Stimulated activated CD4-positive, alpha-beta T cell treated with anti-CD3 and anti-CD28 coated beads, TNF-alpha, amount 100 ng/mL, for 48 hours (primary cell): ENCODE data around the gene RNF187.

ENCODE experiments used
- DNase-seq, 3 donors: peaks; one replicate each; pipeline ENCODE4 v3.0.0-alpha.2; 2020; ENCODE audit warnings: low read depth in 3 of 3

RNF187 gene

DNA sequence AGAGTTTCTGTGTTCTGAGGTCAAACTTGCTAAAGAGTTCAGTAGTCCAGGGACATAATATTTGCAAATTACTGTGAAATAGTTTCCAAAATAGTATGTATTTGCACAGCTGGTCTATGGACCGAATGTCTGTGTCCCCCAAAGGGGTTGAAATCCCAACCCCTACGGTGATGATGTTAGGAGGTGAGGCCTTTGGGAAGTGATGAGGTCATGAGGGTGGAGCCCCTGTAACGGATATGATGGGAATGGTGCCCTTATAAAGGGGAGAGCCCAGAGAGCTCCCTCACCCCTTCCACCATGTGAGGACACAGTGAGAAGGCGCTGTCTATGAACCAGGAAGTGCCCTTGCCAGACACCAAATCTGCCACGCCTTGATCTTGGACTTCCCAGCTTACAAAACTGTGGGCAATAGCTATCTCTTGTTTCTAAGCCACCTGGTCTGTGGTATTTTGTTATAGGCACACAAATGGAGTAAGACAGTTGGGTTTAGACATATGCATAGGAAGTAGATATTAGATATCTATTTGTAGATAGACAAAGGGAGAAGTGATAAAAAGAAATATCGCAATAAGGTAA, 21.7 kb downstream of the RNF187 start:
- no peak for DNase-seq

- no peak for DNase-seq
These were observed 23.1 kb downstream of the RNF187 start for GRCh38 chr1:228510101-228510802.

DNA sequence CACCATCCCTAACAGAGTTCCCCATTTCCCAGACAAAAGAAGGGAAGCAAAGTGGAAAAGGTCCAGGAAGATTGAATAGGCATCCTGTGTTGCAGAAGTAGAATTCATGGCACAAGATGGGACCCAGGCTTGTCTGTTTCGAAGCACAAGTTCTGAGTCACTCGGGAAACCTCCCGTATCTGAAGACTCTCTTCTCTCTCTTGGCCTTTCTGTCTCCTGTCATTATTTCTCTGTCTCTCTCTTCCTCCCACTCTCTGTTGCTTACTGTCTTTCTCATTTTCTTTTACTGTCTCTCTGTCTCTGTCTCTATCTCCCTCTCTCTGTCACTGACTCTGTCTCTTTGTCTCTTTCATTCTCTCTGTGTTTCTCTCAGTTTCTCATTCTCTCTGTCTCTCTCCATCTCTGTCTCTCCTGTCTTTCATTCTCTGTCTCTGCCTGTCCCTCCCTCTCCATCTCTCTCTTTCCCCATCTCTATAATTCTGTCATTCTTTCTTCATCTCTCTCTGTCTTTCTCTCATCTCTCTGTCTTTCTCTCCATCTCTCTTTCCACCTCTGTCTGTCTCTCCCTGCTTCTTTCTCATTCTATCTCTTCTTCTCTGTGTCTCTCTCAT, 23.7 kb downstream of the RNF187 start:
- DNase-seq, result no peak

- DNase-seq, result no peak
These were observed 24.6 kb downstream of the RNF187 start for GRCh38 chr1:228511546-228512445.

DNA sequence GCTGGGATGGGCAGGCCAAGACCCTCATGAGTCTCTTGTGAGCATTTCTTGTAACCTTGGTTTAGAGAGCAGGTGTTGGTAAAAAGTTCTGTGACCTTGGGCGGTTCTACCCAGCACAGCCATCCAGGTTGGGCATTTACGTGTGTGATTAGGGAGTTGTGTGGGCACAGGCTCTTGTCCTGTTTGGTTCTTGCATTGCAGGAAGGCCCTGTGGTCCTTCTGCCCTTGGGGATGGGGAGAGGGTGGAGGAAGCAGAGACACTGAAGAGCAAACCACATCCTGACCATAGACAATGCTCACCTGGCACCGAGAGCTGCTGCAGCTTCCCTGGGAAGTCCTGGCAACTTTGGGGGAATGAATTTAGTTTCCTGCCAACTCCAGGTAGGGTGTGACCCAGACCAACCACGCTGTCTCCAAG, 25.6 kb downstream of the RNF187 start:
- no peak for DNase-seq

- no peak for DNase-seq
These were observed 26.2 kb downstream of the RNF187 start for GRCh38 chr1:228513236-228513900.

DNA sequence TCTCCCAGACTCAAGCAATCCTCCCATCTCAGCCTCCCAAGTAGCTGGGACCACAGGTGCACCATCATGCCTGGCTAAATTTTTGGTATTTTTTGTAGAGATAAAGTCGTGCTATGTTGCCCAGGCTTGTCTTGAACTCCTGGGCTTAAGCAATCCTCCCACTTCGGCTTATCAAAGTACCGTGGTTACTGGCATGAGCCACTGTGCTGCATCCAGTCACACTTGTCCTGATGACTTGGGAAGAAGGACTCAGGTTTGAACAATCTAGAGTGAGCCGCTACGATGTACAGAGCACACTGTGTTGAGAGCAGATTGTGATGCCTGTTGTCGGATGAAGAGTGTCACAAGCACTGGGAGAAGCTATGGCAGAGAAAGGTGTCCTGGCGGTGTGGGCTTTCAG, 27.2 kb downstream of the RNF187 start:
- DNase-seq, result no peak

DNA sequence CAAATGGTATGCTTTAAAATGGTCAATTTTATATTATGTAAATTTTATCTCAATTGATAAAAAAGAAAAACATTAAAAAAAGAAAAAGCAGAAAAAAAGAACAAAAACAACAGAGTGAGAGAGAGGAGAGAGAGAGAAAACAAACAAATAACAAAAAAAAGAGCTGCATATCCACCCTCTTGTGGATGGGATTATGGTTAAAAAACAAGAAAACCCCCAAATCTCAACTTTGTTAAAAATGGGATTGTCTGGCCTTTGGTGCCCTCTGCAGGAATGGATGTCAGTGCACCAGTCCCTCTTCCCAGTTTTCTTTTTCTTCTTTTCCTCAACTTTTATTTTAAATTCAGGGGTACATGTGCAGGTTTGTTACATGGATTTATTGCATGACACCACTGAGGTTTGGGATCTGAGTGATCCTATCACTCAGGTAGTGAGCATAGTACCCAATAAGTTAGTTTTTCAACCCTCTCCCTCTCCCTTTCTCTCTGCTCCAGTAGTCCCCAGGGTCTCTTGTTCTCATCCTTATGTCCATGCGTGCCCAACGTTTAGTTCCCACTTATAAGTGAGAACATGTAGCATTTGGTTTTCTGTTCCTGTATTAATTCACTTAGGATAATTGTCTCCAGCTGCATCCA, 28.1 kb downstream of the RNF187 start:
- no peak for DNase-seq

DNA sequence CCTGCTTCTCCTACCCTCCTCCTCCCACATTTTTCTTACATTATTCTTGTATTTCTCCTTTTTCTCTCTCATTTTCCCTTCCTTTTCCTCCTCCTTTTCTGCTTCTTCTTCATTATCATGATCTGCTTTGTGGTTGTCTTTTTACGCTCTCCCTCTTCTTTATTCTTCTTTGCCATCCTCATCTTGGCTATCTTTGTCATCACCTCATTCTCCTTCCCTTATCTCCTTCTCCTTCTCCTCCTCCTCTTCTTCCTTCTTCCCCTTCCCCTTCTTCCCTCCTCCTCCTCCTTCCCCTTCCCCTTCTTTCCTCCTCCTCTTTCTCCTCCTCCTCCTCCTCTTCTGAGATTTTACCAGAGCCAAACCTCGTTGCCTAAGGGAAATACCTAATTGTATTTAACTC, 30.5 kb downstream of the RNF187 start:
- no peak for DNase-seq

DNA sequence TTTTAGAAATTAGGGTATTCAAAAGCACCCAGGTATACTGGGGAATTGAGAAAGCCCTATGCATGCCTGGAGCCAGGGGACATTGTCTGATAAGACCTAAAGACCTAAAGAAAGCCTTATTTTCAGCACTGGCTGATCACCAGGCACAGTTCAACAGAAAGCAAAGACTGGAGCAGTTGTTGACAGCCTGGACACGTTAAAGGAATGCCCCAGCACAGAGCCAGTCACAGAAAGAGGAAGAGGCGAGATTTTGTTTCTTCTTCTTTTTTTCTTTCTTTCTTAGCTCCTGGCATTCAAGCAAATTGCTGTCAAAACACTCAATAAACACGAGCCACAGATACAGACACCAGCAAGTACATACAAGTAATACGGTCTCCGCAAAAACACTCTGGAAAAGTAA, 40.4 kb downstream of the RNF187 start:
- DNase-seq, result no peak

DNA sequence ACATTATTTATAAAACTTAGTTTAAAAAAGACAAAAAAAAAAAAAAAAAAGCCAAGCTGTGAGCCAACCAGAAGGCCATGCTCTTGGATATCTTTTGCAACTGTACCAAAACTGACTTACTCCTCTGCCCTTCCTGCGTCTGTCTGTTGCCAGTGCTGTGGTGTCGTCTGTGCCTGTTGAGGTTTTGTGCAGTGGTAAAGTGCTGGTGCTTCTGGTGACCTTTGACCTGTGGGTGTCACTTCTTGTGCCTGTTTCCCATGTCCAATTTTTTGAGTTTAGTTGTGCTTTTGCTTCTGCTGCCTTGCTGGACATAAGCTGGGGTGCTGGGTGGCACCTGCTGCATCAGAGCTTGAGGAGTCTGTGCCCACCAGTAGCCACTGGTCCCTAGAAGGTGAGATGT, 41.4 kb downstream of the RNF187 start:
- DNase-seq, result no peak

- DNase-seq, result no peak
These were observed 43.0 kb downstream of the RNF187 start for GRCh38 chr1:228530086-228530758.

GRCh38 chr1:228530951-228531731, 44.0 kb downstream of the RNF187 start:
- no peak for DNase-seq

DNA sequence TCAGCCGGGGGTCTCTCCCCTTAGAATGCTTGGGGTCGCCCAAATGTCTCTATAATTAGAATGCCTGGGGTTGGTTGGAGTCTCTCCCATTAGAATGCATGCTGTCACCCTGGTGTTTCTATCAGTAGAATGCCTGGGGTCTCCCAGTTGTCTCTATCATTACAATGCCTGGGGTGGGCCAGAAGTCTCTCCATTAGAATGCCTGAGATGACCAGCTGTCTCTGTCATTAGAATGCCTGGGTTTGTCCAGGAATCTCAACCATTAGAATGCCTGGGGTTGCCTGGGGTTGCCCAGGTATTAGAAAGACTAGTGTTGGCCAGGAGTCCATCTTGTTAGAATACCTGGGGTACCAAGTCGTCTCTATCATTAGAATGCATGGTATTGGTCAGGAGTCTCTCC, 51.6 kb downstream of the RNF187 start:
- DNase-seq, result no peak

DNA sequence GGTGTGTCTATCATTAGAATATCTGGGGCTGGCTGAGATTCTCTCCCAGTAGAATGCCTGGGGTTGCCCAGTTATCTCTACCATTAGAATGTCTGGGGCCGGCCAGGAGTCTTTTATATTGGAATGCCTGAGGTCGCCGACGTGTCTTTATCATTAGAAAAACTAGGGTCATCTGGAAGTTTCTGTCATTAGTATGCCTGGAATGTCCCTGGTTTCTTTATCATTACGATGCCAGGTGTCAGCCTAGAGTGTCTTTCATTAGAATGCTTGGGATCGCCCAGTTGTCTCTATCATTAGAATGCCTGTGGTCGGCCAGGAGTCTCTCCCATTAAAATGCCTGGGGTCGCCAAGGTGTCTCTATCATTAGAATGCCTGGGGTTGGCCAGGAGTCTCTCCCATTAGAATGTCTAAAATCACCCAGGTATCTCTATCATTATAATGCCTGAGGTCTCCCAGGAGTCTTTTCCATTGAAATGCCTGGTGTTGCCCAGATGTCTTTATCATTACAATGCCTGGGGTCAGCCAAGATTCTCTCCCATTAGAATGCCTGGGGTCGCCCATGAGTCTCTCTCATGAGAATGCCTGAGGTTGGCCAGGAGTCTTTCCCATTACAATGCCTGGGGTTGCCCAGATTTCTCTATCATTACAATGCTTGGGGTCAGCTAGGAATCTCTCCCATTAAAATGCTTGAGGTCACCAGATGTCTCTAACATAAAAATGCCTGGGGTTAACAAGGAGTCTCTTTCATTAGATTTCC, 53.2 kb downstream of the RNF187 start:
- DNase-seq, result no peak

- DNase-seq, result no peak
These were observed 54.5 kb downstream of the RNF187 start for GRCh38 chr1:228541725-228542124.

DNA sequence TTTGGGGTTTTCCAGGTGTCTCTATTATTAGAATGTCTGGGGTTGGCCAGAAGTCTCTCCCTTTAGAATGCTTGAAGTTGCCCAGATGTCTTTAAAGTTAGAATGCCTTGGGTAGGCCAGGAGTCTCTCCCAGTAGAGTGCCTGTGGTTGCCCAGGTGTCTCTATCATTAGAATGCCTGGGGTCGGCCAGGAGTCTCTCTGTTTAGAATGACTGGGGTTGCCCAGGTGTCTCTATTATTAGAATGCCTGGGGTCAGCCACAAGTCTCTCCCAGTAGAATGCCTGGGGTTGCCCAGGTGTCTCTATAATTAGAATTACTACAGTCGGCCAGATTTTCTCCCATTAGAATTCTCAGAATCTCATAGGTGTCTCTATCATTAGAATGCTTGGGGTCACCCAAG, 55.2 kb downstream of the RNF187 start:
- no peak for DNase-seq

- no peak for DNase-seq
These were observed 55.8 kb downstream of the RNF187 start for GRCh38 chr1:228542981-228543380.

DNA sequence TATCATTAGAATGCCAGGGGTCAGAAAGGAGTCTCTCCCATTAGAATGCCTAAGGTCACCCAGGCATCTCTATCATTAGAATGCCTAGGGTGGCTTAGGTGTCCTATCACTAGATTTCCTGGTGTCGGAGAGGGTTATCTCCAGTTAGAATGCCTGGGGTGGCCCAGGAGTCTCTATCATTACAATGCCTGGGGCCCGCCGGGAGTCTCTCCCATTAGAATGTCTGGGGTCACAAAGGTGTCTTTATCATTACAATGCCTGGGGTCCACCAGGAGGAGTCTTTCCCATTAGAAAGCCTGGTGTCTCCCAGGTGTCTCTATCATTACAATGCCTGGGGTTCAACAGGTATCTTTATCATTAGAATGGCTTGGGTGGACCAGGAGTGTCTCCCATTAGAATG, 56.2 kb downstream of the RNF187 start:
- no peak for DNase-seq
